LNCaP clone FGC (cell line): ENCODE results near the gene BAG3.

Source experiments
- DNase-seq: peaks from one replicate; pipeline ENCODE4 v3.0.0-alpha.2; 2011; ENCODE audit warnings: low read depth
- H3K4me3 ChIP-seq: 2 replicates; pipeline ENCODE4 v1.5.1; 2011; ENCODE audit warnings: mild to moderate bottlenecking, low read depth, low read length, control low read depth
- CTCF ChIP-seq: IDR thresholded peaks from 2 replicates; pipeline ENCODE4 v1.5.1; 2012; ENCODE audit warnings: mild to moderate bottlenecking; ENCODE audit not compliant: control insufficient read depth, insufficient read depth; ENCODE audit errors: extremely low read depth

BAG3 gene

DNA sequence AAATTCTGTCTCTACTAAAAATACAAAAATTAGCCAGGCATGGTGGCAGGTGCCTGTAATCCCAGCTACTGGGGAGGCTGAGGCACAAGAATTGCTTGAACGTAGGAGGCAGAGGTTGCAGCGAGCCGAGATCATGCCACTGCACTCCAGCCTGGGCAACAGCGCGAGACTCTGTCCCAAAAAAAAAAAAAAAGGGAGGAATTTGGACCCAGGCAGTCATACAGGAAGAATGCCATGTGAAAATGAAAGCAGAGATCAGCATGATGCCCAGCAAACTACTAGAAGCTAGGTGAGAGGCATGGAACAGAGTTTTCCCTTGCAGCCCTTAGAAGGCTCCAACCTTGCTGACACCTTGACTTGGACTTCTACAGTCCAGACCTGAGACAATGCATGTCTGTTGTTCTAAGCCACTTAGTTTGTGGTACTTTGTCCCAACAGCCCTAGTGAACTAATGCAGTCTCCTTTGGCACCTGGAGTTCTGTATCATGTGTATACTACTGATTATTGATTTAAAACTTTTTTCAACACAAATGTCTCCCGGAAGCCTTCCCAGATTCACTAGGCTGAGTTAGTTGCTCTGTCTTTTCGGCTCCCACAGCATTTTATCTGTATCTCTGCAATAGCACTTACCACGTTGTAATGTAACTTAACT lies 10.2 kb upstream of the BAG3 start:
- no peak for DNase-seq
- no peak for TF ChIP-seq CTCF

GRCh38 chr10:119642556-119643111 lies 8.5 kb upstream of the BAG3 start:
- no peak for TF ChIP-seq CTCF
- H3K4me3 ChIP-seq = no peak overlapping the region
- no peak for DNase-seq

More for the DNA sequence above, 10.2 kb upstream of the BAG3 start:
- H3K4me3 ChIP-seq = no peak overlapping the region

DNA sequence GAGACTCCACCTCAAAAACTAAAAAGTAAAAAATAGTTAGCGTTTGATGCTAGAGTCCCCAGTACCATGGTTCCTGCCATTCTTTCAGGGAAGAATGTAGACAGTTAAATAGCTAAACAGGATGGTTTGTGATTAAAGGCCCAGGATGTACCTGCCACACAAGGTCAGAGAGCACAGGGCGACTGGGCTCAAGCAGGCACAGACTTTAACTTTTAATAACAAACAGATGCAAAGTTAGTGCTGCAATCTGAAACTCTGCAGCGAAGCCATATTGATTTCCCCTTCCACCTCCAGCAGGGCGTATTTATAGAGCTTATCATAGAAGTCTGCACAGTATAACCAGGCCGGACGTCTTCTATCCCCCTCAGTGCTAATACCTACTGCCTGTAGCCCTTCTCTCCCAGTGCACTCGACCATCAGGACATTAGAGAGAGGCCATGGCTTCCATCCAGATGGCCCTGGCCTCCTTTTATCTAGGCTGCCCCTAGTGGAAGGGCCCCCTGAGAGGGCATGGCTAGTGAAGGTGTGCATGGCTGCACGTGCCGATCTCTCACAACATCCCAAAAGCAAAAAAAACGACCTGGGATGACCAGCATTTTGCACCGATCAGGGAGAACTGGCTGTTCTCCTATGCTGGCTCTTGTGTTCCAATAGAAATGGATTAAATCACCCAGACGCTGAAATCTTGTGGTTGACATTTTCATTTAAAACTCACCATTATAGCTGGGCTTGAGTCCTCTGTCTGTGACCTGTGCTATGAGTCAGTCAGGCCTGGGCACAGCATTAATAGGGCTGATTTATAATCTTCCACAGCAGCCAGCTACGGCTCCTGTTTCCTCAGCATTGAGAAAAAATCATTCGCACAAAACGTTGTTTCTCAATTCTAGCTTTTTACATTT lies 7.6 kb upstream of the BAG3 start:
- H3K4me3 ChIP-seq = no peak overlapping the region
- TF ChIP-seq CTCF = no peak
- DNase-seq = no peak

DNA sequence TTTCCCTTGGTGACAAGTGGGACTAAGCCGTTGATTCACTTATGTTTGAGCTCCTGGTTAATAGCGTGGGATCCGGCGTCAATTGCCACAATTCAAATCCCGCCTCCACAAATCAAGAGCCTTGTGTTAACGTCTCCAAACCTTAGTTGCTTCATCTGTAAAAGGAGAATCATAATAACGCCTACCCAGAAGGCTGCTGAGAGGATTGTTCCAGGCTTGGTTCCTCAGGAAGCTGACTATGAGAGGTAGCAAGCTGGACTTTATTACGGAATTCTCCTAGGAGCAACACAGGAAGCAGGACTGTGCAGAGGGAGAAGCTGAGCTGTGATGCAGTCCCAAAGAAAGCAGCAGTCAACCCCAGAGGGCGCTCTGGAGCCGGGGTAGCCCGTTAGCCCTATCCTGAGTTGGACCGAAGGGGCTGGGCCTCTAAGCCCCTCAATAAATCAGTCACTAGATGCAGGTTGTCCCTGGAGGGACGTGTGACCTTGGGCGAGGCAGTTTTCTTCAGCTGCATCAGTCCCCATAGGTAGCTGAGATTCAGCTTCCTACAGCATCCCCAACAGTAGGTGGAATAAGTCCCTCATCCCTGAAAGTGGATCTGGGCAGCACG lies 6.9 kb upstream of the BAG3 start:
- no peak for DNase-seq
- TF ChIP-seq CTCF = no peak
- H3K4me3 ChIP-seq = no peak overlapping the region

GRCh38 chr10:119644994-119645393 lies 6.2 kb upstream of the BAG3 start:
- TF ChIP-seq CTCF = no peak
- DNase-seq = no peak
- H3K4me3 ChIP-seq = no peak overlapping the region

- no peak for DNase-seq
- H3K4me3 ChIP-seq = no peak overlapping the region
- TF ChIP-seq CTCF = no peak
Measured at GRCh38 chr10:119650062-119650461, 1.1 kb upstream of the BAG3 start.
